Stimulated activated CD4-positive, alpha-beta T cell treated with anti-CD3 and anti-CD28 coated beads, Interleukin-12 subunit alpha, Interleukin-12 subunit beta, amount 100 ng/mL, for 48 hours (primary cell): ENCODE data around the gene LARP4B.

Experiments used
- DNase-seq, 3 donors: peaks; one replicate each; pipeline ENCODE4 v3.0.0-alpha.2; 2020; ENCODE audit warnings: low read depth in 2 of 3, low spot score in 1 of 3

The LARP4B gene

GRCh38 chr10:836782-837181 is 94.7 kb downstream of the LARP4B start:
- DNase-seq = no peak

- no peak for DNase-seq
These were observed 97.0 kb downstream of the LARP4B start for GRCh38 chr10:834493-834892.

DNA sequence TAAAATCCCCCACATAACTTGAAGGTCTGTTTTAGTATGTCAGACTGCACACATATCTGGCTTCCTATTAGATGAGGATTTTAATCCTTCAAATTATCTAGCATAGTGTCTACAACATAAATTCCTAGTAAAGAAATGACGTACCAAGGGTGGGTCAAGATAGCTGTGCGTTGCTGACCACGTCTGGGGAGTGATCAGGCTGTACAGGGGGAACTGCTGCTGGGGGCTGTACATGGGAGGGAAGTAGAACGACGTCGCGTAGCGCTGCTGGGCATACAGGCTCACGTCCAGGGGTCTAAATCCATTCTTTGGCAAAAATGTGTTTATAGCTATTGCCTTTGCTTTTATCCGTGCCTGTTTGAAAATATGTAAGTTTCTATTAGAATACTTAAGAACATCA is 102.3 kb downstream of the LARP4B start:
- DNase-seq = no peak

- no peak for DNase-seq
These were observed 103.3 kb downstream of the LARP4B start for GRCh38 chr10:828191-828590.

DNA sequence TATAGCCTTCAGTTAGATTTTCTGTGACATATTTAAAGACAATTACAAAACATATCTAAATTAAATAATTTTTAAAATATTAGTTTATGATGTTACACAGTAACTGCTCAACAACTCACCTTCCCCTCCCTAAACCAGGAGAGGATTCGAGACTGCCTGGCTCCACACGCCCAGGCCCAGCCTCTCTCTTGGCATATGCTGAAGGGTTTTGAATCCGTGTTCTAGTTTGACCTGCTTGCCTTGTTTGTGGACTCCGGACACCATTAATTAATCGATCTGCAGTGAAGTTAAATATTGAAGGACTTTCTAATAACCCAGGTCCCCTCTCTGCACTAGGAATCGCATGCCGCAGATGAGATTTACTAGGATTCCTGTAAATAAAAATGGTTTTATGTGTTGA is 106.6 kb downstream of the LARP4B start:
- DNase-seq = no peak

GRCh38 chr10:824497-824896 is 107.0 kb downstream of the LARP4B start:
- no peak for DNase-seq

DNA sequence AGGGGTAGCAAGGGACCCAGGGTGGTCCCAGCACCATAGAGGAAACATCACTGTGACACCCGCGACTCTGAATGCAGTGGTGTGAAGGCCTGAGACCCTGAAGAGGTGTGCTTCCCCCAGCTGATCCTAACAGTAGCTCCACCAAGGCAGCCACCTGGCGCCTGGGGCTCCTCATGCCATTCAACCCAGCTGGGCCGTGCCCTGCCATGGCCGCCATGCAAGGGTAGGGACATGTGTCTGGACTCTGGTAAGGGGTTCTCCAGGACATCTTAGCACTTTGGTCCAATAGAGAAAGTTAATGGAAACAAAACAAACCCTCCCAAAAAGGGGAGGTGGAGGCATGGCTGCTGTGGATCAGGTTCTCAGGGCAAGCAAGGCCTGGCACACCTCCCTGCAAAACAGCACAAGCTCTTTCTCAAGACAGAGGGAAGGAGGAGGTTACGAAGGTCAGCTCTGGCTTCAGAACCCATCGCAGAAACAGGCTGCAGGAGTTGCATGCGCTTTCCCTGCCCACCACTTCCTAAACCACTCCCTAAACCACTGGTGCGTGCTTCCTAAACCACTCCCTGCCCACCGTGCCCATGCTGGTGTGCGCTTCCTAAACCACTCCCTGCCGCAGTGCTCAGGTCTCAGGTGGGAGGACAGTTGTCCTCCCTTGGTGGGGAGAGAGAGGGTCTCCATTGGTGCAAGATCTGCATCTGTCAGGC is 108.7 kb downstream of the LARP4B start:
- DNase-seq = no peak

DNA sequence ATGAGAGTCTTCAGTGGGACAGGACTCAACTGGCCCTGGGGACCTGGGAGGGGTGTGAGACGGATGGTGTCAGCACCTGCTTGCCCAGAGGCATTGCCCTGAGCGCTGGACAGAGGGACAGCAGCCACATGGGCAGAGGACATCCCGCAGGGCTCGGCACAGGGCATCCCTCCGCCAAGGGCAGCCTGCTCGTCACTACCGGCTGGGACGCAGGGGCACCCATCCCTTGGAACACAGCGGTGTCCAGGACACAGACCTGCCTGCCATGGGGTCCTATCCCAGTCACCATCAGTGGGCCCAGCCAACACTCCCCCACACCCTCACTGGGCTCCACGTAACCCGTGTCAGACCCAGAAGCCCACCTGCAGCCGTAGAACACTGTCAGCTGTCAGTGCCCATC is 109.3 kb downstream of the LARP4B start:
- no peak for DNase-seq

- no peak for DNase-seq
These were observed 110.2 kb downstream of the LARP4B start for GRCh38 chr10:821322-821721.

GRCh38 chr10:819816-820215 is 111.7 kb downstream of the LARP4B start:
- DNase-seq = no peak

DNA sequence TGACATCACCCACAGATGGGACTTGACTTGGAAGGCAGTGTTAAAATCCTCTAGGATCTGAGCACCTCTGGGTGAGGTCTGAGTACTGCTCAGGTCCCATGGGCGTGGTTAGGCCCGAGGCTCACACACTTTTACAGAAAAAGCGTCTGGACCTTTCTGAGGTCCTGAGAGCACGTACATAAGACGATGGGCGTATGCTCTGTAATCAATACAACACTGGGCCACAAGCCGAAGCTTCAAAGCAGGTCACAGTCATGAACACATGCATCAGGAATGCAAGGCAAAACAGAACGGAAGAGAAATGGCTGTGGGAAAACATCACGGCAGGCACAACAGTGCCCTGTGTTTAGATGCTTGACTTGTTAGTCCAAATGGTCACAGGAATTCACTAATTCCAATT is 112.2 kb downstream of the LARP4B start:
- DNase-seq = no peak

DNA sequence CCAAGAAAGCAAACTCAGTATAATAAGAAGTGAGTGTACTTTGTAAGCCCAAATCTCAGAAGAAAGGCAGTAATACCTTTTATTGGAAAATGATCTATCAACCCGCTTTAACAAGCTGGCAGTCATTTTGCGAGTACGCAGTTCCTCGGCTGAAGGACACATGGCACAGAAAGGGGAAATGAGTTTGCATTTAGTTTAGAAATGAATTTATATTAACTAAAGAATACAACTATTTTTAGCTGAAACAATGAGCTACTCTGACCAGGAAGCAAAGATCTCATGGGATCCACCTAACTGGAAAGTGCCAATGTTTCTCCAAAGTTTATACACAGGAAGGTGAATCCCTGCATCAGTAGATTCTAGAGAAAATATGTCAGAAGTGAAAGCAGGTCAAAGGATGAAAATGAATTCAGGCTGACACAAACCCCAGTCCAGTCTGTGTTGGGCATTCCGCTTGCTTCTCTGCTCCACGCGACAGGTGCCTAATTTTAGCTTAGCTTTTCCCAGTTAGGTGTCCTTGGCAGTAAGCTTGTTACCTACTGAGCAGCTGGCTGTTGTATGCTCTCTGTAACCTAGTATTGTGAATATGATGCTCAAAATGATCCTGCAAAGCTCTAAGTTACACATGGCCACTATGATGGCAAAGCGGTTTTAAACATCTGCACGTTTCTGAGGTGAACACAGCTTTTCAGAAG is 112.8 kb downstream of the LARP4B start:
- no peak for DNase-seq

DNA sequence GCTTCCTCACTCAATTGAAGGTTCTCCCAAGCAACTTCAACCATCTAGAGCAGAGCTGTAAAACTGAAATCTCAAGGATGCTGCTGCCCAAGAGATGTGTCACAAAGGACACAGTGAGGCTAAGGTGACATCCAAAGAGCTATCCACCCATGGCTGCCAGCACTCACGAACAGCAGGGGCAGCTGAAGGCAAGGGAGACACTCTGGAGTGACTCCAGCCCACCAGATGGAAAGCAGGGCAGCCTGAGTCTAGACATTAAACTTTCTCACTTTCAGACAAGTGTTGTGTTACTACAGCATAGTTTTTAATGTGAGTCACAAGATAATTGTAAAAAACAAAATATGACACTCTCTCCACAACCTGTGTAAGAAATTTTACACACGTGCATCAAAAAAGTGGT is 113.5 kb downstream of the LARP4B start:
- no peak for DNase-seq

DNA sequence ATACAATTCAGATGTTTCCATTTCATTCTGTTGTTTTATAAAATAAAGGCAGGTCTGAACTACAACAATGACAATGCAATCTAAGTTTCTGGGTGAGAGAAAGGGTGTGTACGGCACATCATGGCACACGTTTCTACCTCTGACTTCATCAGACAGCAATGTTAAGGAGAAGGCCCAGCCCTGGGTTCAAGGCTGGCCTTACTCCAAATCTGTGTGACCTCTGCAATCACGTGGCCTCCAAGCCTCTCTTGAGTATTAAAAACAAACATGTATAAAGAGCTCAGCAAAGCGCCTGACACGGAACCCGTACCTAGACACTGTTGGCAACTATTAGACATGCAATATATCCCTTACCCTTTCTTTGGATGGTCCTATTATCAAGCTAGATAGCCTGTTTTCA is 114.1 kb downstream of the LARP4B start:
- DNase-seq = no peak

DNA sequence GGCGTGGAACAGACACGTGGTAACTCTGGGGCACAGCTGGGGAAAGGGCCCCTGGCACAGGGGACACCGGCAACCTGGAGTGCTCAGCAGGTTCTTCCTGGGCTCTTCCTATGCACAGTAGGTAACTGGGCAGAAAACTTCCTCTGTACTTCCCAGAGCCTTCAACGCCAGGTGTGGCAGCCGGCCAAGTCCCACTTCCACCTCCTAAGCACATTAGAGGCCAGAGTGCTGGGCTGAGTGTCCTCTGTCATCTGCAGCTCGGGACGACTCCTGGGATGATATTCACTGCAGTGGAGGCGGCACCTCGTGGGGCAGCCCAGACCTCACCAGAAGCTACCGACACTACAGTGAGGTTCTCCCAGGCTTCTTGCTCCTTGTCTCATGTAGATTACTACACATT is 114.5 kb downstream of the LARP4B start:
- DNase-seq = no peak

- no peak for DNase-seq
These were observed 115.4 kb downstream of the LARP4B start for GRCh38 chr10:816091-816477.

DNA sequence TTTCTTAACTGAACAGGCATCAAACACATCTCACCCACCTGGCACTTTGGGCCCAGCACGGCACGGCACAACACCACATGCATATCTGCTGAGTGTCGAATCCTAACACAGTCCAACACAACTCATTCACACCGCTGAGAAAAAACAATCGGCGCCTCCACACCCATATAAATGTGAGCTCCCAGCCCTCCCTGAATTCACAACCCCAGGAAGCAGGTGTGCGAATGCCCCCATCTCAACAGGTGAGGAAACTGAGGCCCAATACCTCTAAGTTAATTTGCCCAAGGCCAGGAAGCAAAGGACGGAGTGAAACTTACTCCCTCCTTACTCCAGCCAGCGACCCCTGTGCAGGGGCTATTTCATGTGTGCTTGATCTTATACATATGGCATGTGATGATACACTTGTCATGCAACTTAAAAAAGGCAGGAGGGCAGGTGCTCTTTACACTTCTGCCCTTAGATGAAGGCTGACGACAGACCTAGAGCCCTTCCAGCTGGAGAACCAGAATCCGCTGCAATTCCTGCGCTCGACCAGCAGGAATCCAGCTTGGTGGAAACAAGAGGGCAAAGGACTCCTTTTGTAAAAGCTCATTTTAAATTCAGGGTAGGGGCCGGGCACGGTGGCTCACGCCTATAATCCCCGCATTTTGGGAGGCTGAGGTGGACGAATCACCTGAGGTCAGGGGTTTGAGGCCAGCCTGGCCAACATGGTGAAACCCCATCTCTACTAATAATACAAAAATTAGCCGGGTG is 116.0 kb downstream of the LARP4B start:
- DNase-seq = no peak

DNA sequence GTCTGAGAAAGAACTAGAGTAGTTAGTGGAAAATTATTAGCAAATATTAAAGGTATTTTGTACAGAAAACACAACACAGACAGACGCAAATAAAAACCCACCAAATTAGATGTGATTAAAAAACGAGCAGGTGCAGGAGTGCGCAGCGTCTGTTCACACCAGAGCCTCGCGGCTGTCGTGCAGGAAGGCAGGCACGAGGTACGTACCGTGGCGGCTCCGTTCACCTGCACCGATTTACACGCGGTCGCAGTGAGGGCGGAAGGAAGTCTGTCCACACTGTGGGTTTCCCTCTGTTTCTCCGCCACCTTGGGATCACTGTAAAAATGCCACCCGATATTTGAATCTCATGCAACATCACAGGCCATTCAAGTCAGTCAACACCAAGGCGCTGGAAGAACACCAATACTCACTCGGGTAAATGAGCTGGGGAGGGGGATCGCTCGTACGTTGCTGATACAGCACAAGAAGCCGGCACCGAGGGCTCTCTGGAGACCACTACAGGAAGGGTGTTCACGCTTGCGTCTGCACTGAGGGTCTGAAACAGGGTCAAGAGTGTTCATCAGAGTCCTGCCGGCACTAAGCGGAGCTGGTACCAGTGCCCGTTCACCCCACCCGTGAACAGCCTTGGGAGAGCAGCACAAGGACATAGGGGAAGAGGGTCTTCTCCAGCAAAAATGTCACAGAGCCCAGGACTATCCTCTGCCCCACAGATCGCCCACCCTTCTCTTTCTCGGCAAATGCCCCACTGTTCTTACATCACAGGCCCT is 116.8 kb downstream of the LARP4B start:
- DNase-seq = no peak

- no peak for DNase-seq
These were observed 118.2 kb downstream of the LARP4B start for GRCh38 chr10:813286-813685.

- no peak for DNase-seq
These were observed 118.7 kb downstream of the LARP4B start for GRCh38 chr10:812787-813186.

GRCh38 chr10:811379-812175 is 119.9 kb downstream of the LARP4B start:
- no peak for DNase-seq
